Mesothelial cell of epicardium (in vitro differentiated cells): ENCODE results near the gene RASGRF2. TPM values are rescaled to one million over a fixed set of nuclear protein-coding genes. Genes with fewer than 3 reads are reported as not detected.

ENCODE experiments used
- DNase-seq, 2 experiments: peaks; one replicate each; pipeline ENCODE4 v3.0.0; 2021; ENCODE audit warnings: low spot score in 2 of 2; ENCODE audit not compliant: unreplicated experiment in 2 of 2
- H3K27ac Mint-ChIP-seq: 2 replicates; pipeline ENCODE4 v1.8.0; 2021; ENCODE audit warnings: mixed read lengths
- H3K27me3 Mint-ChIP-seq: 2 replicates; pipeline ENCODE4 v1.8.0; 2021; ENCODE audit warnings: low read depth, mixed read lengths
- H3K36me3 Mint-ChIP-seq: 2 replicates; pipeline ENCODE4 v1.8.0; 2021; ENCODE audit warnings: mixed read lengths
- H3K4me1 Mint-ChIP-seq: 2 replicates; pipeline ENCODE4 v1.8.0; 2021; ENCODE audit warnings: mixed read lengths
- H3K4me3 Mint-ChIP-seq: 2 replicates; pipeline ENCODE4 v1.8.0; 2021; ENCODE audit warnings: mild to moderate bottlenecking, moderate library complexity, mixed read lengths
- H3K9me3 Mint-ChIP-seq: 2 replicates; pipeline ENCODE4 v1.8.0; 2021; ENCODE audit warnings: mixed read lengths
- CTCF ChIP-seq: fragments of 200-600 bp; sonication (generic); IDR thresholded peaks from one replicate; pipeline ENCODE4 v1.5.0; 2021; ENCODE audit warnings: antibody characterized with exemption; ENCODE audit not compliant: unreplicated experiment
- total RNA-seq: library from RNA; stranded (reverse); gene quantifications from 3 replicates; pipeline ENCODE4 v1.2.1, GENCODE V29; 2021

Gene RASGRF2
- total RNA-seq = 4.5 to 5.7 TPM (median 5.5 TPM) in 3 replicates

DNA sequence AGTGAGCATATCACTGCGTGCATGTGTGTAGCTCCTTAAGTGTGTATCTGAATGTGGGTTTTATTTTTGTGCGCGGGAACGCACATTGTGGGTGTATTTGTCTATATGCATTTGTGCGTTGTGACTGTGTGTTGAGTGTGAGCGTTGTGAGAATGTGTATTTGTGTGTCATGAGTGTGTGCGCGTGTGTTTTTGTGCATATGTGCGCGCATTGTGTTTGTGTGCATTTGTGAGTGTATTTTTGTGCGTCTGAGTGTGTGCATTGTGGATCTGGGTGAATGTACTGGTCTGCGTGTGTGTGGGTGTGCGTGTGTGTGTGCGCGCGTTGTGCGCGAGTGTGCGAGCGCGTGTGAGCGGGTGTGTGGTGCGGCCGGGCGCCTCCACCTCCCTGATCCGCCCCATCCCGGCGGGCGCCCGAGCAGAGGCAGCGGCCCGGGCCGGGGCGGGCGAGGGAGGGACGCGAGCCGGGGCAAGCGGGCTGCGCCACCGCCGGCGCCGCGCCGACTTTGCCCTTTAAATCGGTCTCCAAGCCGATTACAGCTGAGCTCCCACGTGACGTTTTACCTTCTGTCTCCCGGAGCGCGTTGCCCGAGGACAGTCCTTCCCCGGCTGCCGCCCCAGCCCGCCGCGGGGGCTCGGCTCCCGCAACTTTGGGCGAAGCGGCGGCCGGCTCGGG lies at the start of gene RASGRF2:
TSS of gene RASGRF2 (plus strand) at position 596 of the 675 bp plus-strand sequence. CDS start 376 bp downstream, outside the sequence.
- Mint-ChIP-seq H3K27me3 (peaks cover 30% of the 10 kb centered on the region), H3K27ac (no peak within 1 kb of the TSS), H3K4me1 (peaks cover 48% of the 10 kb centered on the region), H3K36me3 (no peaks in the 10 kb centered on the region), H3K9me3 (no peaks in the 10 kb centered on the region), H3K4me3 (peak within 1 kb of the TSS; percentile 74)
- peak; percentile 24 to 53 for DNase-seq
- TF ChIP-seq CTCF = no peak

GRCh38 chr5:80912479-80912878 lies 47.7 kb upstream of the RASGRF2 start:
- TF ChIP-seq CTCF = no peak
- Mint-ChIP-seq H3K9me3 (peaks cover 10% of the 10 kb centered on the region), H3K27ac (no peak overlapping the region), H3K36me3 (peaks cover 8% of the 10 kb centered on the region), H3K4me1 (peaks cover 20% of the 10 kb centered on the region), H3K4me3 (no peak overlapping the region), H3K27me3 (no peaks in the 10 kb centered on the region)
- DNase-seq = no peak

DNA sequence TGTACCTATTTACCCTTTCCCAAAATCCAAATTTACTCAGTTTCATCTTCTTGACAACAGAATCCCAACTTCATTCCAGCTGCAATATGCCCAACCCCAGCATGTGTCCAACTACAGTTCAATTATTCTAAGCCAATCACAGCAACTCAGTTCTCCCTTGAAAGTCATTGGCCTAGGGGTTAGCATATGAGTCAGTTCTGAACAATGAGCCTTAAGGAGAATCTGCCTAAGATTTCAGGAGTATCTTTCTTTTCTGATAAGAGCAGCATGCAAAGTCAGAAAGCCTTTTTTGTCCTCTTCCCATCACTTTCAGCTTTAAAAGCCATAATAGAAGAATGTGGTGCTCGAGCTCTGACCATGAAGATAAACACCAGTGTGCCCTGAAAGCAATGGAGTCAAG lies 44.4 kb upstream of the RASGRF2 start:
- TF ChIP-seq CTCF = no peak
- Mint-ChIP-seq H3K4me3 (no peak overlapping the region), H3K36me3 (peaks cover 8% of the 10 kb centered on the region), H3K4me1 (peaks cover 45% of the 10 kb centered on the region), H3K27me3 (no peaks in the 10 kb centered on the region), H3K27ac (no peak overlapping the region), H3K9me3 (peaks cover 10% of the 10 kb centered on the region)
- no peak for DNase-seq

- H3K27ac Mint-ChIP-seq = peak overlapping the region; percentile 51
Measured at GRCh38 chr5:80916676-80917075, 43.5 kb upstream of the RASGRF2 start.

GRCh38 chr5:80917631-80918030 lies 42.5 kb upstream of the RASGRF2 start:
- Mint-ChIP-seq H3K27ac (peak overlapping the region; percentile 60), H3K4me3 (no peak overlapping the region), H3K4me1 (peaks cover 51% of the 10 kb centered on the region), H3K9me3 (peaks cover 7% of the 10 kb centered on the region), H3K36me3 (peaks cover 5% of the 10 kb centered on the region), H3K27me3 (no peaks in the 10 kb centered on the region)
- DNase-seq = no peak
- no peak for TF ChIP-seq CTCF

More at GRCh38 chr5:80916676-80917075, 43.5 kb upstream of the RASGRF2 start:
- Mint-ChIP-seq H3K36me3 (peaks cover 8% of the 10 kb centered on the region), H3K27me3 (no peaks in the 10 kb centered on the region), H3K4me3 (no peak overlapping the region), H3K4me1 (peaks cover 49% of the 10 kb centered on the region), H3K9me3 (peaks cover 10% of the 10 kb centered on the region)
- no peak for DNase-seq
- no peak for TF ChIP-seq CTCF
